Loucy (cell line): ENCODE results near the gene TSLP.

ENCODE experiments used
- EZH2phosphoT487 ChIP-seq: fragments of 200-600 bp; IDR thresholded peaks from 2 replicates; pipeline ENCODE4 v1.6.1; 2018; ENCODE audit warnings: antibody characterized with exemption, mild to moderate bottlenecking, moderate library complexity, borderline replicate concordance
- TF ChIP-seq, protein P1 (sequence below): fragments of 200-600 bp; sonication (generic); conservative IDR thresholded peaks from 2 replicates; pipeline ENCODE4 v1.5.1; 2014; ENCODE audit warnings: mild to moderate bottlenecking, antibody characterized with exemption, low read length

DNA sequence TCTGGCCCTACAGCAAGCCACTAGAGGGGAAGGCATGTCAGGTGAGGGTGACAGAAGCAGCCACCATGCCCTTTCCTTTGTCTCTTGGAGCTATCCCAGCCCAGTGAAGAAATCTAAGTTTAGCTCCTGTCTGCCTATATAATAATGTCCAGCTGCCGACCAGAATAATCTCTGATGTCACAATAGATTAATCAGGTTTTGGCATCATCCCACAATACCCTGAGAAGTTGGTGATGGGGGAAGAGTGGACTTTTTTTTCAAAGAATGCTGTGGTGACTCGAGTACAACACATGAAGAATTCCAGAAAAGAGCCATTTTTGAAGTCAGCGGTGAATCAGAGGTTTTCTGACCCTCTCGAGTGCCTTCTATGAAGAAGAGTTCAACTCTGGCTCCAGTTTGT is 1.7 kb upstream of the TSLP start:
- TF ChIP-seq, protein P1, sequence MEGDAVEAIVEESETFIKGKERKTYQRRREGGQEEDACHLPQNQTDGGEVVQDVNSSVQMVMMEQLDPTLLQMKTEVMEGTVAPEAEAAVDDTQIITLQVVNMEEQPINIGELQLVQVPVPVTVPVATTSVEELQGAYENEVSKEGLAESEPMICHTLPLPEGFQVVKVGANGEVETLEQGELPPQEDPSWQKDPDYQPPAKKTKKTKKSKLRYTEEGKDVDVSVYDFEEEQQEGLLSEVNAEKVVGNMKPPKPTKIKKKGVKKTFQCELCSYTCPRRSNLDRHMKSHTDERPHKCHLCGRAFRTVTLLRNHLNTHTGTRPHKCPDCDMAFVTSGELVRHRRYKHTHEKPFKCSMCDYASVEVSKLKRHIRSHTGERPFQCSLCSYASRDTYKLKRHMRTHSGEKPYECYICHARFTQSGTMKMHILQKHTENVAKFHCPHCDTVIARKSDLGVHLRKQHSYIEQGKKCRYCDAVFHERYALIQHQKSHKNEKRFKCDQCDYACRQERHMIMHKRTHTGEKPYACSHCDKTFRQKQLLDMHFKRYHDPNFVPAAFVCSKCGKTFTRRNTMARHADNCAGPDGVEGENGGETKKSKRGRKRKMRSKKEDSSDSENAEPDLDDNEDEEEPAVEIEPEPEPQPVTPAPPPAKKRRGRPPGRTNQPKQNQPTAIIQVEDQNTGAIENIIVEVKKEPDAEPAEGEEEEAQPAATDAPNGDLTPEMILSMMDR, result no peak
- TF ChIP-seq EZH2phosphoT487, result no peak
